HepG2 (cell line): ENCODE data around the gene POTEG. TPM values are rescaled to one million over a fixed set of nuclear protein-coding genes. Genes with fewer than 3 reads are reported as not detected.
A peak's percentile ranks its signal among the peaks of the same experiment; 100 is the strongest.
"Not testable (repeated sequence)": the region's sequence is repeated elsewhere in the genome, so short reads cannot be mapped to it uniquely, and the experiment has no call there.

Source experiments
- ATAC-seq: fragments of 200-7000 bp; cut with Tn5 transposase; 3 replicates; pipeline ENCODE4 v1.9.1; 2020; ENCODE audit warnings: mild to moderate bottlenecking, moderate library complexity
- BruUV-seq: library from RNA; stranded (reverse); fragments of 400-500 nt; replicated peaks from 2 replicates; lab custom pipeline; 2021; lab: Mats Ljungman, UMichigan
- CTCF ChIA-PET: fragments of 300-600 bp; formaldehyde crosslinking; extraction: SDS; loops from one replicate; lab custom pipeline; 2021; ENCODE audit warnings: low total read pairs, inconsistent platforms, low intra/inter-chr PET ratio; lab: Yijun Ruan, JAX
- POLR2A ChIA-PET: fragments of 350-600 bp; sonication (Branson Sonifier 250); formaldehyde crosslinking; loops from one replicate; lab custom pipeline; 2020; ENCODE audit warnings: antibody characterized with exemption, inconsistent platforms; lab: Yijun Ruan, JAX
- DNase-seq: peaks from one replicate; pipeline ENCODE4 v3.0.0-alpha.2; 2015; ENCODE audit warnings: low spot score
- FAIRE-seq: peaks from 3 replicates; lab custom pipeline; 2011; peaks lifted over from hg19 to GRCh38; lab: Jason Lieb, UNC
- H2AFZ ChIP-seq: one replicate; pipeline ENCODE4 v1.6.1; 2011; ENCODE audit warnings: low read length, inconsistent platforms
- H3K27ac ChIP-seq: fragments of 300-600 bp; 3 replicates; pipeline ENCODE4 v1.8.0; 2011; ENCODE audit warnings: mixed run types, mild to moderate bottlenecking, mixed read lengths, low read length, inconsistent platforms; ENCODE audit not compliant: insufficient read depth; ENCODE audit errors: extremely low read length
- H3K27me3 ChIP-seq, 2 experiments: fragments of 200-600 bp in 1 of 2; 2 replicates in 1 of 2; 3 replicates in 1 of 2; pipeline versions ENCODE4 v1.6.0 to v1.8.0; 2011; ENCODE audit warnings: low read length in 2 of 2, mild to moderate bottlenecking in 2 of 2, moderate library complexity in 2 of 2, inconsistent platforms in 1 of 2; ENCODE audit not compliant: insufficient read depth in 2 of 2, control insufficient read depth in 1 of 2
- H3K36me3 ChIP-seq, 2 experiments: fragments of 200-600 bp in 1 of 2; replicated peaks in 1 of 2; 2 replicates in 1 of 2; 3 replicates in 1 of 2; pipeline versions ENCODE4 v1.5.1 to v1.8.0; 2011; ENCODE audit warnings: low read length in 2 of 2, inconsistent platforms in 1 of 2; ENCODE audit not compliant: insufficient read depth in 2 of 2, control insufficient read depth in 1 of 2
- H3K4me1 ChIP-seq: 2 replicates; pipeline ENCODE4 v1.5.1; 2012; ENCODE audit warnings: low read length, inconsistent platforms; ENCODE audit not compliant: insufficient read depth
- H3K4me2 ChIP-seq: 2 replicates; pipeline ENCODE4 v1.6.0; 2011; ENCODE audit warnings: low read depth, low read length, inconsistent platforms
- H3K4me3 ChIP-seq, 3 experiments: fragments of 200-600 bp in 1 of 3; sonication (generic), shearing (Covaris generic) in 1 of 3; replicated peaks in 1 of 3; 2 replicates each; pipeline ENCODE4 v1.5.1; 2011 to 2016; ENCODE audit warnings: low read length in 3 of 3, inconsistent platforms in 2 of 3, low read depth in 2 of 3, mild to moderate bottlenecking in 2 of 3, control low read depth in 1 of 3, mixed read lengths in 1 of 3; ENCODE audit not compliant: insufficient read depth in 1 of 3
- H3K79me2 ChIP-seq: one replicate; pipeline ENCODE4 v1.6.1; 2011; ENCODE audit warnings: low read length, inconsistent platforms; ENCODE audit not compliant: insufficient read depth
- H3K9ac ChIP-seq: 2 replicates; pipeline ENCODE4 v1.6.0; 2011; ENCODE audit warnings: mild to moderate bottlenecking, low read depth, low read length, inconsistent platforms; ENCODE audit not compliant: insufficient read depth
- H3K9me3 ChIP-seq: 2 replicates; pipeline ENCODE4 v1.5.1; 2012; ENCODE audit warnings: mild to moderate bottlenecking, low read length
- H4K20me1 ChIP-seq: 2 replicates; pipeline ENCODE4 v1.6.0; 2011; ENCODE audit warnings: inconsistent platforms, mild to moderate bottlenecking, low read length, moderate library complexity; ENCODE audit not compliant: insufficient read depth
- WGBS: methylation state at CpG from one replicate; pipeline ENCODE4 v1.1.6; 2017; ENCODE audit warnings: low lambda C conversion rate; 5-methylcytosine and 5-hydroxymethylcytosine counted together
- in situ Hi-C: cut with HindIII; loops from 2 replicates; pipeline ENCODE4 v1.10.0; 2017; ENCODE audit warnings: low pct_unique_long_range_greater_than_20kb; ENCODE audit not compliant: extremely low pct_ligation_motif_present
- intact Hi-C: fragments of 100-400 bp; cut with micrococcal nuclease; formaldehyde crosslinking; loops from one replicate; pipeline ENCODE4 v1.10.0; 2022; ENCODE audit not compliant: unreplicated experiment
- polyA plus RNA-seq, 8 experiments: library from polyadenylated mRNA; depleted of rRNA in 3 of 8; stranded (reverse) in 7 of 8; unstranded in 1 of 8; fragments of >200 nt; fragmentation: Illumina TruSeq in 4 of 8; extraction: Trizol in 4 of 8; gene quantifications; 2 replicates each; pipeline versions ENCODE4 v1.2.1 to v1.2.3, GENCODE V29; 2011 to 2016; ENCODE audit warnings: low read depth in 4 of 8, missing spikeins in 1 of 8, mixed read lengths in 1 of 8; ENCODE audit not compliant: insufficient read depth in 1 of 8
- total RNA-seq, 5 experiments: library from RNA; depleted of rRNA; stranded (reverse); fragments of >200 nt; fragmentation: Illumina TruSeq; extraction: Trizol; gene quantifications; 2 replicates each; pipeline ENCODE4 v1.2.3, GENCODE V29; 2016; ENCODE audit warnings: low read depth in 1 of 5

POTEG gene
- total and polyA plus RNA-seq, 2 of the 13 experiments (the other 11 are each of a cell fraction or from before 2014, with no cell fraction given) = not detected

DNA sequence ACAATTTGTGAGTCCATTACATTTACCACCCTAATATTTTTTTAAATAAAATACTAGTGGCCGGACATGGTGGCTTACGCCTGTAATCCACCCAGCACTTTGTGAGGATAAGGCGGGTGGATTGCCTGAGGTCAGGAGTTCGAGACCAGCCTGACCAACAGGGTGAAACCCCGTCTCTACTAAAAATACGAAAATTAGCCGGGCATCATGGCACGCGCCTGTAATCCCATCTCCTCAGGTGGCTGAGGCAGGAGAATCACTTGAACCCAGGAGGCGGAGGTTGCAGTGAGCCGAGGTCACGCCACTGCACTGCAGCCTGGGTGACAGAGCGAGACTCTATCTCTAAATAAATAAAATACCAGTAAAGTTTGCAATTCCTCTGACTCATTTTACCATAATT, 25.6 kb downstream of the POTEG start:
- H3K36me3 ChIP-seq, intact Hi-C loops, H3K79me2 ChIP-seq, H3K27ac ChIP-seq, DNase-seq, H2AFZ ChIP-seq, H3K4me3 ChIP-seq, in situ Hi-C loops, H3K4me1 ChIP-seq, CTCF ChIA-PET, FAIRE-seq, POLR2A ChIA-PET, H3K27me3 ChIP-seq, H4K20me1 ChIP-seq, H3K4me2 ChIP-seq, H3K9me3 ChIP-seq, H3K9ac ChIP-seq, BruUV-seq, ATAC-seq: not testable (repeated sequence)
- WGBS = 42% methylated on average over 12 of the region's 13 CpGs

DNA sequence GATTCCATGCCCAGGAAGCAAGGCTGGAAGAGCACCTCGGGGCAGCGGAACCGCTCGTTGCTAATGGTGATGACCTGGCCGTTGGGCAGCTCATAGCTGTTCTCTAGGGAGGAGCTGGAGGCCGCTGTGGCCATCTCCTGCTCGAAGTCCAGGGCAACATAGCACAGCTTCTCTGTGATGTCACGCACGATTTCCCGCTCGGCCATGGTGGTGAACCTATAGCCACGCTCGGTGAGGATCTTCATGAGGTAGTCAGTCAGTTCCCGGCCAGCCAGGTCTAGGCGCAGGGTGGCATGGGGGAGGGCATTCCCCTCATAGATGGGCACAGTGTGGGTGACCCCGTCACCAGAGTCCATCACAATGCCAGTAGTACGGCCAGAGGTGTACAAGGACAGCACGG, 32.0 kb downstream of the POTEG start:
- H3K4me3 ChIP-seq, H3K4me2 ChIP-seq, H3K27ac ChIP-seq, CTCF ChIA-PET, H3K36me3 ChIP-seq, H3K79me2 ChIP-seq, H3K27me3 ChIP-seq, FAIRE-seq, H2AFZ ChIP-seq, intact Hi-C loops, BruUV-seq, H4K20me1 ChIP-seq, POLR2A ChIA-PET, H3K9me3 ChIP-seq, H3K4me1 ChIP-seq, DNase-seq, ATAC-seq, in situ Hi-C loops, H3K9ac ChIP-seq: not testable (repeated sequence)
- 82% methylated on average over 8 of the region's 18 CpGs for WGBS

DNA sequence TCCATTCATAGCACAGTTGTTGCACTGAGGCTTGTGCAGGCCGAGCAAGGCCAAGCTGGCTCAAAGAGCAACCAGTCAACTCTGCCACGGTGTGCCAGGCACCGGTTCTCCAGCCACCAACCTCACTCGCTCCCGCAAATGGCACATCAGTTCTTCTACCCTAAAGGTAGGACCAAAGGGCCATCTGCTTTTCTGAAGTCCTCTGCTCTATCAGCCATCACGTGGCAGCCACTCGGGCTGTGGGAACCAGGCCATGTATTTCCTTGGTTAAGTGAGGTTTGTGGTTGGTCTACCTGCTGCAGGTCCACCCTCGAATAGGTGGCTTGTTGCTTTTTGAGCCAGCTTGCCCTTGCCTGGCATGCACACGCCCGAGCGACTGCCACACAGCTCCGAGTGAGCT, 39.4 kb downstream of the POTEG start:
- H3K79me2 ChIP-seq, H3K4me1 ChIP-seq, in situ Hi-C loops, H3K4me2 ChIP-seq, DNase-seq, CTCF ChIA-PET, H3K36me3 ChIP-seq, intact Hi-C loops, POLR2A ChIA-PET, H4K20me1 ChIP-seq, H3K27ac ChIP-seq, BruUV-seq, FAIRE-seq, H3K27me3 ChIP-seq, H3K9me3 ChIP-seq, H3K9ac ChIP-seq, H3K4me3 ChIP-seq, H2AFZ ChIP-seq: not testable (repeated sequence)
- ATAC-seq = peak; percentile 43
- WGBS = 33% methylated on average over 3 of the region's 12 CpGs

DNA sequence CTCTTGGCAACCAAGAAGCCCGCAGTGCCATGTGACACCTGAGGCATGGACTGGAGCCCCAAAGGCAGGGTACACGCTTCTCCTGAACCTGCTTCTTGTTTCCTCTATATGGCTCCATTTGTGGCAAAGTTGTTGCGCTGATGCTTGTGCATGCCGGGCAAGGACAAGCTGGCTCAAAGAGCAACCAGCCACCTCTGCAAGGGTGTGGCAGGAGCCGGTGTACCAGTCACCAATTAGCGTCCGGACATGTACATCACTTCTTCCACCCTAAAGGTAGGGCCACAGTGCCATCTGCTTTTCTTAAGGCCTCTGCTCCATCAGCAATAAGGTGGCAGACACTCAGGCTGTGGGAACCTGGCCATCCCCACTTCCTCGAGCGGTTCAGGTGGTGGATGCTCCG, 43.9 kb downstream of the POTEG start:
- 57% methylated on average over 7 of the region's 10 CpGs for WGBS
- H3K27me3 ChIP-seq, CTCF ChIA-PET, H3K36me3 ChIP-seq, H3K9ac ChIP-seq, H3K79me2 ChIP-seq, H3K9me3 ChIP-seq, intact Hi-C loops, FAIRE-seq, H3K4me2 ChIP-seq, in situ Hi-C loops, ATAC-seq, H4K20me1 ChIP-seq, H3K4me1 ChIP-seq, BruUV-seq, H3K4me3 ChIP-seq, H2AFZ ChIP-seq, DNase-seq, H3K27ac ChIP-seq, POLR2A ChIA-PET: not testable (repeated sequence)
